Prostate gland (tissue), 2 donors: Measurements from ENCODE around the gene ZNF511. TPM values are rescaled to one million over a fixed set of nuclear protein-coding genes. Genes with fewer than 3 reads are reported as not detected.

Experiments
- DNase-seq: peaks from one replicate; pipeline ENCODE4 v3.0.0-alpha.2; 2019; ENCODE audit warnings: low spot score
- H3K27ac ChIP-seq, 2 donors: fragments of 200-600 bp; sonication (generic); 2 replicates each; pipeline ENCODE4 v1.5.1; 2017 to 2019
- H3K27me3 ChIP-seq: fragments of 200-600 bp; sonication (generic); replicated peaks from 2 replicates; pipeline ENCODE4 v1.5.1; 2019; ENCODE audit not compliant: insufficient read depth
- H3K36me3 ChIP-seq, 2 donors: fragments of 200-600 bp; sonication (generic); 1 replicate in 1 of 2; 2 replicates in 1 of 2; pipeline versions ENCODE4 v1.5.1 to v1.8.1; 2017 to 2019
- H3K4me1 ChIP-seq: fragments of 200-600 bp; sonication (generic); replicated peaks from 2 replicates; pipeline ENCODE4 v1.5.1; 2019
- H3K4me3 ChIP-seq, 2 donors: fragments of 200-600 bp; sonication (generic); 2 replicates each; pipeline ENCODE4 v1.5.1; 2017 to 2019
- H3K9me3 ChIP-seq: fragments of 200-600 bp; sonication (generic); 2 replicates; pipeline ENCODE4 v1.5.1; 2017
- POLR2A ChIP-seq: fragments of 450-650 bp; IDR thresholded peaks from one replicate; pipeline ENCODE4 v1.6.1; 2016; ENCODE audit warnings: antibody characterized with exemption, mild to moderate bottlenecking
- POLR2AphosphoS5 ChIP-seq: sonication (generic); formaldehyde crosslinking; IDR thresholded peaks from one replicate; pipeline ENCODE4 v1.6.1; 2017; ENCODE audit warnings: antibody characterized with exemption
- WGBS: methylation state at CpG from one replicate; pipeline ENCODE4 v1.1.5; 2018; 5-methylcytosine and 5-hydroxymethylcytosine counted together
- intact Hi-C: fragments of 100-400 bp; cut with DNase I; formaldehyde crosslinking; loops from one replicate; pipeline ENCODE4 v1.14.2; 2022
- total RNA-seq, 2 donors: library from RNA; depleted of rRNA; stranded (reverse); fragments of >200 nt; gene quantifications; one replicate each; pipeline ENCODE4 v1.1.0, GENCODE V29; 2016
- TF ChIP-seq, protein P1 (sequence below), 4 experiments: fragments of 200-600 bp in 2 of 4; fragments of 450-650 bp in 2 of 4; sonication (generic) in 2 of 4; IDR thresholded peaks; 1 replicate in 3 of 4; 2 replicates in 1 of 4; pipeline ENCODE4 v1.5.1; 2016 to 2019; ENCODE audit warnings: antibody characterized with exemption in 4 of 4, mild to moderate bottlenecking in 2 of 4, moderate library complexity in 2 of 4

ZNF511 gene
- total RNA-seq, 2 donors from 2014 or later, result 52.8 to 57.6 TPM

GRCh38 chr10:133273534-133274143, 35.1 kb upstream of the ZNF511 start:
- TF ChIP-seq POLR2AphosphoS5 (no peak), POLR2A (no peak)
- TF ChIP-seq, protein P1, sequence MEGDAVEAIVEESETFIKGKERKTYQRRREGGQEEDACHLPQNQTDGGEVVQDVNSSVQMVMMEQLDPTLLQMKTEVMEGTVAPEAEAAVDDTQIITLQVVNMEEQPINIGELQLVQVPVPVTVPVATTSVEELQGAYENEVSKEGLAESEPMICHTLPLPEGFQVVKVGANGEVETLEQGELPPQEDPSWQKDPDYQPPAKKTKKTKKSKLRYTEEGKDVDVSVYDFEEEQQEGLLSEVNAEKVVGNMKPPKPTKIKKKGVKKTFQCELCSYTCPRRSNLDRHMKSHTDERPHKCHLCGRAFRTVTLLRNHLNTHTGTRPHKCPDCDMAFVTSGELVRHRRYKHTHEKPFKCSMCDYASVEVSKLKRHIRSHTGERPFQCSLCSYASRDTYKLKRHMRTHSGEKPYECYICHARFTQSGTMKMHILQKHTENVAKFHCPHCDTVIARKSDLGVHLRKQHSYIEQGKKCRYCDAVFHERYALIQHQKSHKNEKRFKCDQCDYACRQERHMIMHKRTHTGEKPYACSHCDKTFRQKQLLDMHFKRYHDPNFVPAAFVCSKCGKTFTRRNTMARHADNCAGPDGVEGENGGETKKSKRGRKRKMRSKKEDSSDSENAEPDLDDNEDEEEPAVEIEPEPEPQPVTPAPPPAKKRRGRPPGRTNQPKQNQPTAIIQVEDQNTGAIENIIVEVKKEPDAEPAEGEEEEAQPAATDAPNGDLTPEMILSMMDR (IDR thresholded peaks at IDR 0.05), result no peak
- no peaks in the 10 kb centered on the region for H3K9me3 ChIP-seq
- no peak for DNase-seq
- H3K36me3 ChIP-seq, result no peaks in the 10 kb centered on the region
- WGBS, result 83% methylated on average over 23 of the region's 28 CpGs
- intact Hi-C loops, result no loop called here
- H3K27me3 ChIP-seq, result no peaks in the 10 kb centered on the region
- H3K4me1 ChIP-seq, result peaks cover 6% of the 10 kb centered on the region
- H3K4me3 ChIP-seq, result no peak overlapping the region
- H3K27ac ChIP-seq, result no peak overlapping the region

DNA sequence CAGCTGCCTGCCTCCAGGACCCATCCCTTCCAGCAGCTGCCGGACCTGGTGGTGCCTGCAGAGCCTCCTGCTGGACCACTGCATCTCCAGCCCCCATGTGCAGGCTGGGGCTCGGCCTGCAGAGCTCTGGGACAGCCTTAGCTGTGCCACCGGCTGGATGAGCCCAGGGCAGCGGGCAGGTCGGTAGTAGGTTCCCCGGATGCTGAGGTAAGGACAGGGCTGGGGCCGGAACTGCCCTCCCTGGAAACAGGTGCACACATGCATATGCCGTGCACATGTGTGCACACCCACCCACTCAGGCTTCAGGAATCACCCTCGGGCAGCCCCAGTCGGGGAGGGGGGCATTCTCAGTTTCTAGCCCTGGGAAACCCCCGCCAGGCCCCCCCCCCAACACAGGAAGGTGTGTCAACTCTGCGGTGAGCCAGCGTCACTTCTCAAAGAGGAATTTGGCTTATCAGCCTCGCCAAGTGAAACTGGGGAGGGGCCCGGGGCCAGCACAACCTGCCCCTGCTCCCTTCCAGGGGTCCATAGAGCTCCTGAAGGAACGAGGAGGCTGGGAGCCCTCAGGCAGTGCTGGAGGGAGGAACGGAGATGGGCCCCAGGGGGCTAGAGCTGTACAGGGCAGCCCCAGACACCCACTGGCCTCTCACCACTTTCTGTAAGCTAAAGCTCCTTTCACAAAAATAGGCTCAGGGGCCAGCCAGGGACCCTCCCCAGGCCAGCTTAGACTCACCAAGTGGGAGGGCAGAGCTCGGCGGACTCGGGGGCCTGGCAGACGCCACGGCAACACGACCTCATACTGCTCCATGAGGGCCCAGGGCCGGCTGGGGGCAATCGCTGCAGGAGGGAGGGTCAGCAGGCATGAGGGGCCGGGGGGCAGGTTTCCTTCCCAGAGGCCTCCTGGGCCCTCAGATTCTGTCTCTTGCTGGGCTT, 33.7 kb upstream of the ZNF511 start:
- no peaks in the 10 kb centered on the region for H3K9me3 ChIP-seq
- peaks cover 0 to under 1% of the 10 kb centered on the region in 2 donors for H3K36me3 ChIP-seq
- no peak overlapping the region for H3K27ac ChIP-seq
- peaks cover 6% of the 10 kb centered on the region for H3K4me1 ChIP-seq
- 45% methylated on average over 25 of the region's 26 CpGs for WGBS
- DNase-seq, result no peak
- no peaks in the 10 kb centered on the region for H3K27me3 ChIP-seq
- TF ChIP-seq POLR2A (no peak), POLR2AphosphoS5 (no peak)
- TF ChIP-seq, protein P1 (IDR thresholded peaks at IDR 0.05), result no peak
- intact Hi-C loops, result no loop called here
- no peak overlapping the region for H3K4me3 ChIP-seq

- Histone ChIP-seq H3K36me3 (peaks cover 0 to 5% of the 10 kb centered on the region in 2 donors), H3K4me1 (peaks cover 6% of the 10 kb centered on the region), H3K4me3 (no peak overlapping the region), H3K9me3 (no peaks in the 10 kb centered on the region), H3K27me3 (no peaks in the 10 kb centered on the region), H3K27ac (no peak overlapping the region)
- 47% methylated on average over 12 of the region's 12 CpGs for WGBS
- TF ChIP-seq POLR2AphosphoS5 (no peak), POLR2A (no peak)
- TF ChIP-seq, protein P1 (IDR thresholded peaks at IDR 0.05), result no peak
- intact Hi-C loops, result no loop called here
- no peak for DNase-seq
These were observed 33.0 kb upstream of the ZNF511 start for GRCh38 chr10:133275684-133276092.

- H3K36me3 ChIP-seq, result peaks cover 0 to 5% of the 10 kb centered on the region in 2 donors
- WGBS, result 29% methylated on average over 5 of the region's 6 CpGs
- H3K27me3 ChIP-seq, result no peaks in the 10 kb centered on the region
- no peak overlapping the region for H3K27ac ChIP-seq
- H3K4me1 ChIP-seq, result peaks cover 6% of the 10 kb centered on the region
- H3K4me3 ChIP-seq, result peak overlapping the region; percentile 4 to 28
- no peak for DNase-seq
- intact Hi-C loops, result no loop called here
- no peaks in the 10 kb centered on the region for H3K9me3 ChIP-seq
- TF ChIP-seq, protein P1 (IDR thresholded peaks at IDR 0.05), result no peak
- TF ChIP-seq POLR2AphosphoS5 (no peak), POLR2A (no peak)
These were observed 32.6 kb upstream of the ZNF511 start for GRCh38 chr10:133276100-133276434.
